Esophagus squamous epithelium (tissue), 4 donors: ENCODE results near the gene RNF207.

Experiments used
- CTCF ChIP-seq, 6 experiments: fragments of 450-650 bp in 4 of 6; fragments of 200-600 bp in 2 of 6; sonication (generic) in 2 of 6; IDR thresholded peaks; one replicate each; pipeline ENCODE4 v1.5.1; 2016 to 2019; ENCODE audit warnings: antibody characterized with exemption in 6 of 6, mild to moderate bottlenecking in 4 of 6, moderate library complexity in 4 of 6
- POLR2A ChIP-seq, 4 donors: fragments of 450-650 bp; IDR thresholded peaks; one replicate each; pipeline ENCODE4 v1.6.1; 2017; ENCODE audit warnings: antibody characterized with exemption in 4 of 4, mild to moderate bottlenecking in 4 of 4, moderate library complexity in 3 of 4

- TF ChIP-seq CTCF (IDR thresholded peaks at IDR 0.05), result no peak
- no peak for TF ChIP-seq POLR2A (IDR thresholded peaks at IDR 0.05)
These were observed 55.7 kb downstream of the RNF207 start for GRCh38 chr1:6261615-6261995.
